ENCODE results near the gene TNFAIP2.

The TNFAIP2 gene

DNA sequence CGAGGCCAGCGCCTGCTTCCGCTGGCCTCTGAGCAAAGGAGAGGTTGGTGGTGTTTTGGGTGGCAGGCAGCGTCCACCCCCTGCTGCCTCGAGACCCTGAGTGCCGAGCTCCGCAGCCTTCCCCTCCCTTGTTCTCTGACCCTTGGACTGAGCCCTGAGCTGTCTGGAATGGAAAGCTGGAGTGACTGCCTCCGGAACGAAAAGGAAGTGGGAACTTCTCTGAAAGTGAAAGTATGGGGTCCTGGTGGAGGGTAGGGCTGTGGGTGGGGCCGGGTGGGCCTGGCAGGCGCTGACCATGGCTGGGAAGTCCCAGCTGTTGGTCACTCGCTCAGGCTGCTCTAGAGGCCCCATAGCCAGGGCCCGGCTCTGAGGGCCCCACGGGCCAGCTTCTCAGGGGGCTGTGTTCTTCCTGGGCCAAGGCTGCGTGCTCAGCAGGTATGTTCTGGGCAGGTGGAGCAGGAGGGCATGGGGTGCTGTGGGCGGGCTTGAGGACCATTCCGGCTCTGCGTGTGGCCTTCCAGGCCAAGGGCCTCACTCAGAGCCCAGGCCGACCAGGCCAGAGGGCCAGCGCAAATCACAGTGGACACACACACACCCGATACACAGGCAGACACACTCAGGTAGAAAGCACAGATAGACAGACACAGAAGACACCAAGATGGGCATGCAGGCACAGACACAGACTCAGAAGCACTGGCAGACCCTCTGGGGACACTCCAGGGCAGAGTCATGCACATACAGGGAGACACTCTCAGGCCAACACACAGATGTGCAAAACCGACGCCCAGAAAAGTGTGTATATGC, 28.7 kb upstream of the TNFAIP2 start, which contains the start of gene EXOC3L4:
TSS of gene EXOC3L4 (plus strand) at position 320 of the 804 bp plus-strand sequence. CDS start 5,495 bp downstream, outside the sequence.
- DNase-seq = no peak

DNA sequence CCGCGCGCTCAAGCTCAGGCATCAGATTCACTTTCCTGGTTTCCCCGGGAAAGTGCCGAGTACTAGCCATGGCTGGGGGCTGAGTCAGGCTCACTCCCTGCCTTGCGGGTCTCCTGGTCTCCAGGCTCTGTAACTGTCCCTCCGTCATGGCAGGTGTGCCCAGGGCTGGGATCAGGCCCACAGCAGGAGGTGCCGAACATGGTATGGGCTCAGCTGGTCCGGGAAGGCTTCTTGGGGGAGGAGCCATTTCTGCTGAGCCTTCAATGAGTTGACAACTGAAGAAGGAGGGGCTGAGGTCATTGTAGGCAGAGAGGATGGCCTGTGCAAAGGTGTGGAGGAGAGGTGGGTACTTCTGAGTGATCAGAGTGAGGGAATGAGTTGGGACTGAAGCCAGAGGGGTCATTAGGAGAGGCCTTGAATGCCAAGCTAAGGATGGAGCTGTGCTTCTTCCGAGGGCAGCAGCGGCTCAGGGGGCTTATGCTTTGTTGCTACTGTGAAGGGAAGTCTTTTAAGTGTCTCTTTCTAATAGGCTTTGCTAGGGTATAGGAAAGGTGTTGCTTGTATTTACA, 28.0 kb upstream of the TNFAIP2 start:
- no peak for DNase-seq

DNA sequence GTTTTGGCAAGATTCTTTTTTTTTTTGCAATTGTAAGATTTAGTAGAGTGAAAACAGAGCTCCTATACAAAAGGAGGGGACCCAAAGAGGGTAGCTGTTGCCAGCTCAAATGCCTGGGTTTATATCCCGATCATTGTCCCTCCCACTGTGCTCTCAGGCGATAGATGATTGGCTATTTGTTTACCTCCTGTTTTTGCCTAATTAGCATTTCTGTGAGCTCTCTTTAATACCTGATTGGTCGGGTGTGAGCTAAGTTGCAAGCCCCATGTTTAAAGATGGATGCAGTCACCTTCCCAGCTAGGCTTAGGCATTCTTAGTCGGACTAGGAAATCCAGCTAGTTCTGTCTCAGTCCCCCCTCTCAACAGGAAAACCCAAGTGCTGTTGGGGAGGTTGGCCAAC, 26.9 kb upstream of the TNFAIP2 start:
- no peak for DNase-seq

DNA sequence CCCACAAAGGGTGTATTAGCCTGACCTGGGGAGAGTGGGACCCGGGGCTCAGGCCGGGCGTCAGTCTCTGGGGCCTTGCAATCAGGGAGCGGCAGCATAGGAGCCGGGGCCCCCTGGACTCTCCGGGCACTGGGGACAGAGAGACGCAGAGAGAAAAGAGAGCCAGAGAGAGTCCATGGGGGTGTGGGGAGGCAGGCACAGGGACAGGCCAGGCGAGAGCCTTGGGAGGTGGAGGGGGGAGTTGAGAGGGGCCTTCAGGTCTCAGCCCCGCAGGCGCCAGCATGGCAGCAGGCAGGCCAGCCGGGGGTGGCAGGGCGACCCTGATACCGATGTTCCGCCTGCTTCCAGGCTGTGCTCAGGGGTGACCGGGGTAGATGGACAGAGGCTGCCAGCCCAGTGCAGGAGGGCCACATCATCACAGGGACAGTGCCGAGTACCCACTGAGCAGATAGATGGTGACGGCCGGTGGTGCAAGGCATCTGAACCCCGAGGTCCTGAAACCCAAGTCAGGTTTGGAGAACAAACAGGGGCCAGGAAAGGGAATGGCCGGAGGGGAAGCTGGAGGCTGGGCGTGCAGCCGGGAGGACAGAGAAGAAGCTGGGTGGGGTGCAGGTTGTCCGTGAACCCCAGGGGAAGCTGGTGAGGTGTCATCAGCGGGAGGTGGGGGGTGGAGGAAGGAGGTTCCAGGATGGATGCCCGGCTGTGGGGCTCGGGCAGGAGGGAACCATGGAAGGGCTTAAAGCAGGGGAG, 25.8 kb upstream of the TNFAIP2 start:
- no peak for DNase-seq

DNA sequence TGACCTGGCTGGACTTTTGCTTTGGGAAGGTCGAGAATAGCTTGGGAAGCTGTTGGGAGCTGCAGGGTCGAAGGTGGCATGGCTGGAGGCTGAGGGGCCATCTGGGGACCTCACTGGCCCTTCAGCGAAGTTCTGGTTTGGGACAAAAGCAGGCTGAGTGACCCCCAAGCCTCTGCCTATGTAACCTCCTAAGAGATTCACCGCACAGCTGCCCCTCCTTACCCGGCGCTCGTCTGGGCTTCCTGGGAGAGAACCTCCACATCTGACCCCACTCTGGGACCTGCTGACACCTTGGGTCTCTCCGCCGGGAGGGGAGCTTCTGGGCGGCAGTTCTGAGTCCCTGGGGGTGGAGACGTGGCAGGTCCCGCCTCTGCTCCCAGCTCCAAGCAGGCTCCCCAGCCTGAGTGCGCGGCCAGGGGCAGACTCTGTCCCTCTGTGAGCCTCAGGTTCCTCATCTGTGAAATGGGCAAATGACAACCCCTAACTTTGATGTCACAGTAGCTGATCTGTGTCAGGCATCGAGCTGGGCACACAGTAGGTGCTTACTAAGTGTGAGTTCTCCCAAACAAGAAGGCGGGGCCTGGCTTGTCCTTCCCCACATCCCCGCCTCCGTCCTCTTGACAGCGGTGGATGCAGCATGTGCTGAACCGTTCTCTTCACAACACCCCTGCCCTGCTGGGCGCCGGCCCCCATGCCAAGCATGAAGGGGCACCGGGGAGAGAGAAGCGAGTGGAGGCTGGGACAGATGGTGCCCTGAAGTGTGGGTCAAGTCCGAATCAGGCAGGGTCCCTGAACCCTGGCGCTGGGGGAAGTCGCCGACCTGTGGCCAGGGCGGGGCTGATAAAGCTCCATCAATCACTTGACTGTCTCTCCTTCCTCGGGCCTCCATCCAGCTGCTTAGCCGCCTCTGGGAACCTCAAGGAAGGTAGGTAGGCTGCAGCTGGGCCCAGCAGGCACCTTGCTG, 25.0 kb upstream of the TNFAIP2 start:
- DNase-seq = peak; percentile 41

DNA sequence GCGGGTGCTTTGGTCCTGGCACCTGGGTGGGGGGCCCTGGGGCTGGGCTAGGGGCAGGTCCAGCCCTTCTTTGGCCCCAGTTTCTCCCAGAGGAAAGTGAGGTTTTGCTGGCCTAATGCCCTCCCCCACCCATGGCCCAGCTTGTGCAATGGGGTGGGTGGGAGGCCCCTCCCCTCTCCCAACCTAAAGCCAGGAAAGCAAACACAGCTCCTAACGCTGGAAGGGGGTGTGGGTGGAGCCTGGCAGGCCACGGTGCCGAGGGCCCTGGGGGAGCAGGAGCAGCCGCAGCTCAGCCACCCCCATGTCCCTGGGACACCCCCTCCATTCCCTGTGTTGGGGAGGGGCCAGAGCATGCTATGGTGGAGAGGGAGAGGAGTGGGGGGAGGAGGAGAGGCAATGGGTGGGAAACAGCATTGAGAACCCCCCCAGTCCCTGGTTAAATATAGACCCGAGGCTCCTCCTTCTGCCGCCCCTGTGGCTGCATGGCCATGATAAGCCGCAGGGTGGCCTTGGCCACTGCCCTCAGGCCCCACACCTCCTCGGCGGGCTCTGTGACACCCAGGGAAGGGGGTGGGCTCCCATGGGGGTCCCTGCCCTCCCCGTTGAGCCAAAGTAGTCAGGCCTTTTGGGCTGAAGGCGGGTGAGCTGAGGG, 24.1 kb upstream of the TNFAIP2 start:
- DNase-seq = peak; percentile 85

DNA sequence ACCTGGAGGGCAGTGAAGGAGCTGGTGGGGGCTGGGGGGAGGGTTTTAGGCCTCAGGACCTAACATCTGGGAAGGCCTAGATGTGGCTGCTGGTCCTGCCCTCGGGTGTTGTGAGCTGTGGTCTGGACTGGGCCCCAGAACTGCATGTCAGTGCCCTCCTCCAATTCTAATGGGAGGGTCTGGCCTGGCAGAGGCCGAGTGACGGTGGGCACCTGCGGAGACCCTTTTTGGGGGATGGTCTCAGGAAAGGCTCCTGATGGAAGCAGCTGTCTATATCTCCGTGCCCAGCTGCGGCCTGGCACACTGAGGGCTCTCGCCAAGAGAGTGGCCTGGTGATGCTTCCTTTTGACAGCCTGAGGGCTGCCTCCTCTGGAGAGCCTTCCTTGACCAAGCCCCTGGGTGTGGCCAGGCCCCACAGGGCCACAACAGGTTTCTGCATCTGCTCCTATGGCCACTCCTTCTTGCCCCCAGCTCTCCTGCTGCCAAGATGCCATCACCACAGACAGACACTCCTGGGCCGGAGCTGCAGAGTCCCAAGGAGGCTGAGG, 23.5 kb upstream of the TNFAIP2 start:
- DNase-seq = peak; percentile 45

DNA sequence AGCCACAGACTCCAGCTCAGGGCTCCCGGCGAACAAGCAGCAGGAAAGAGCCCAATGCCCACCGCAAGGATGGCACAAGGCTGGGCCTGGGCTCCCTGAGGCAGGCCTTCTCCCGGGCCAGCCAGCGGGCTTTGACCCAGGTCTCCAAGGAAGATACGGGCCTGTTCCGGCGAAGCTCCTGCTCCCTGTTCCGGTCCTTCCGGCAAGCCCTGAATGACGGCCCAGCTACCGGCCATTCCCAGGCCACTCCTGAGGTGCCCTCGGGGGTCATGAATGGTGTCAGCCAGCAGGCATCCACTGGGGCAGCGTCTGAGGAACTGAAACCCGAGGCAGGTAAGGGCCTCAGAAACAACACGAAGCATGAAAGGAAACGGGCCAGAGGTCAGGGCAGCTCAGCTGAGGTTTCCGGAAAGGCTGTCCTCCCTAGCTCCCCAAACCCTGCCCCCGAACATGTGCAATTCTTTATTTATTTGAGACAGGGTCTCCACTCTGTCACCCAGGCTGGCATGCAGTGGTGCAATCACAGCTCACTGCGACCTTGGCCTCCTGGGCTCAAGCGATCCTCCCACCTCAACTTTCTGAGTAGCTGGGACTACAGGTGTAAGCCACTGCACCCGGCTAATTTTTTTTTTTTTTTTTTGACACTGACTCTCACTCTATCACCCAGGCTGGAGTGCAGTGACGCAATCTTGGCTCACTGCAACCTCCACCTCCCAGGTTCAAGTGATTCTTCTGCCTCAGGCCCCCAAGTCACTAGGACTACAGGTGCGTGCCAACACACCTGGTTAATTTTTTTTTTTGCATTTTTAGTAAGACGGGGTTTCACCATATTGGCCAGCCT, 22.8 kb upstream of the TNFAIP2 start:
- DNase-seq = no peak

DNA sequence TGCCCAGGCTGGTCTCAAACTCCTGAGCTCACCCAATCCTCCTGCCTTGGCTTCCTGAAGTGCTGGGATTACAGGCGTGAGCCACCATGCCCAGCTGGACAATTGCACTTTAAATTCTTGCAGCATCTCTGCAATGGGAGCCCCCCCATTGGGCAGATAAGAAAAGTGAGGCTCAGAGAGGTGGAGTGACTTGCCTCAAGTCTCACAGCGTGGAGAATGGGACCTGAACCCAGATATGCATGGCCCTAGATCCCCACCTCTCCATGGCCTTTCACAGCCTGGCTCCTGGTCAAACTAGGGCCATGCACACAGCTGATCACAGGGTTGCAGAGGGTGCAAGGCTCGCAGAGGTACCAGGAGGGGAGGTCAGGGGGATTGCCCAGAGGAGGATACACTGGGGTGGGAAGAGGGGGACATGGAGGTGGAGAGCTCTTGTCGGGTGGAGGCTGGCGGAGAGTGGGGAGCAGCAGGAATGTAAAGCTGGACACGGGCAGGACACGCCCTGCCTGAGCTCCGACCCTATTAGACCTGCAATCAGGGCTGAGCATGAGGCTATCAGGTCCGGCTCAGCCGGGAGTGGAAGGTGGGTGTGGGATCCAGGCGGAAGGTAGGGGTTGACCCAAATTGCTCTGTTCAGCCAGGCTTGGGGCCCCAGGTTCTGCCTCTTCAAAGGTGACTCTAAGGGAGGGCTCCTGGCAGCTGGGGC, 21.9 kb upstream of the TNFAIP2 start:
- no peak for DNase-seq

DNA sequence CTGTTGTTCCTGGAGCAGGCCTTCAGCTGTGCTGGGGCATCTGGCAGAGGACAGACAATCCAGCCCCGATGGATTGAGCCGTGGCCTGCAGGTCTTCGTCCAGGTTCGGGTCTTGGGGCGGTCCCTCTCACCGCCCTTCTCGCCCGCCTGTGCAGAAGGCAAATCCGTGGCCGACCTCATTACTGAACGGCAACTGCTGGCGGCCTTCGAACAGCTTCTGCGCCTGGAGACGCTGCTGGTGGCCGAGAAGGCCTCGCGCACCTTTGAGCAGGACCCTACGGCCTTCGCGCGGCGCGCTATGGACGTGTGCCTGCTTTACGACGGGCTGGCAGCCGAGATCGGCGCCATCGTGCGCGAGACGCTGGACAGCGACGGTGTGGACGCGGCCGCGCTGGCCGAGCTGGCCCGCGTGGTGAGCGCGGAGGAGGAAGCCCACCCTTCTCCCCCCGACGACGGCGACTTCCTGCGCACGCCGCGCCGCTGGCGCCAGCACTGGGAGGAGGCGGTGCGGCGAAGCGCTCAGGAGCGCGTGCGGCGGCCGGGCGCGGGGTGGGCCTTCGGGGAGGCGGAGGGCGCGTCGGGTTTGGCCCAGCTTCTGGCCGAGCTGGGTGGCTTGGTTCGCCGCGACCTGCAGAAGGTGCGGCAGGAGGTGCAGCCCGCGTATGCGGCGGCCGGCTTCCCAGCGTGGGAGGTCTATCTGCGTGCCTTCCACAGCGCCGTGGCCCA, 21.1 kb upstream of the TNFAIP2 start:
- no peak for DNase-seq

DNA sequence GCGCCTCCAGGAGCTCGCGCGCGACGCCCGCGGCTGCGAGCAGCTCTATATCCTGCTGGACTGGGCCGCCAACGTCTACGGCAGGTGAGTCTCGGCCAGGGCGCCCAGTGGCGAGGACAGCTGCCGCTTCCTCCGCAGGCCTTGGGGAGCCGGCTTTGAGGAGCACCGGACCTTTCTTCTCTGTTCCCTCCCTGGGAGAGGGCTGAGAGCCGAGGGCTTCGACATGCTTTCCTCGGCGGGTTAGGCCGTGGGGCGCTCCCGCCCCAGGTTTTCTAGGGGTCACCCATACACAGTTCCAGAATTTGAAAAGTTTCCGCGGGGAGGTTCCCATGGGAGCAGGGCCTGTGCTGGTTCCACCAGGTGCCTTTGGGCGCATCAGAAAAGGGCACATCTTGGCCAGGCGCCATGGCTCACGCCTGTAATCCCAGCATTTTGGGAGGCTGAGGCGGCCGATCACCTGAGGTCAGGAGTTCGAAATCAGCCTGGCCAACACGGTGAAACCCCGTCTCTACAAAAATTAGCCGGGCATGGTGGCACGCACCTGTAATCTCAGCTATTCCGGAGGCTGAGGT, 20.5 kb upstream of the TNFAIP2 start:
- no peak for DNase-seq

DNA sequence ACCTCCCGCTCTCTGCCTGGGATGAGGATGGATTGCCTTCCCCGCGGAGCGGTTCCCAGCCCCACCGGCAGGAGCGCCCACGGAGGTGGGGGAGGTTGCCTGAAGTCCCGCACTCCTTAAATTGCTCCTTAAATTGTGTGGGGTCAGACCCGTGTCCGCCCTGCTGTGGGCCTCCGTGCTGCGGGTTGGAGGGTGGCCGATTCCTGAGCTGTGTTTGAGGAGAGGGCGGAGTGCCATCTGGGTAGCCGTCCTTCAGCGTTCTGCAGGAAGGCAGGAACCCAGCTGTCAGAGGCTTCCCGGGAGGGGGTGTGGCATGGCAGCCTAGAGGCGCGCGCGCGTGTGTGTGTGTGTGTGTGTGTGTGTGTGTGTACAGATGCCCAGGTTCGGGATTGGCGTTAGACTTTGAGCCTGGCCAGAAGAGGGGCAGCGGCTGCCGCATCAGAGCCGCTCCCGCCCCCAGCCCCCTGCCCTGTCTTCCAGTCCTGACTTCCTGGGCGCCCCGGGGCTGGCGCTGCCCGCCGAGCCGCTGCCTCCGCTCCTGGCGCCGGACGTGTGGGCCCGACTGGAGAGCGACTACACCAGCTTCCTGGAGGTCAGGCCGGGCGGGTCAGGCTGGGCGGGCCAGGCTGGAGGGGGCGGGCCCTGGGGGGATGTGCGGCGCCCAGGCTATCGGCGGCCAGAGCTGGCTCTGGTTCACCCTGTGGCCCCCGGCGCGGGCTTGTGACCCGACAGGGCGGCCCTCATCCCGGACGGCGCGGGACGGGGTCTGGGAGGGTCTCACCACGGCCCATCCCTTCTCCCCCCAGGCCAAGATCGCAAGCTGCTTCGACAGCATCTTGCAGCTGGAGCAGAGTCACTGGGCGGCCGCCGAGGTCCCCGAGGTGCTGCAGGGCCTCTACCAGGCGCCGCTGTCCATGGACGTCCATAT, 19.5 kb upstream of the TNFAIP2 start:
- DNase-seq = peak; percentile 70

DNA sequence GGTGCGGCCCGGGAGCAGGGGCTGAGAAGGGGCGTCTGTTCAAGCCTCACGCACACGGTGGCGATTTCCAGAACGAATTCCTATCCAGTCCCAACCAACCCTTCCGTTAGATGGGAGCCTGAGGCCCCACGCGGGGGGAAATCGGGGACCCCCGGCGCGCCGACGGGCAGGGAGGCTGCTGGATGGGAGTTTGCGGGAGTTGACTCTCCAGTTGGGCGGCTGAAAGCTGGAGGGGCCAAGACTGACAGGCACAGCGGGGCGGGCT, 18.9 kb upstream of the TNFAIP2 start:
- no peak for DNase-seq

DNA sequence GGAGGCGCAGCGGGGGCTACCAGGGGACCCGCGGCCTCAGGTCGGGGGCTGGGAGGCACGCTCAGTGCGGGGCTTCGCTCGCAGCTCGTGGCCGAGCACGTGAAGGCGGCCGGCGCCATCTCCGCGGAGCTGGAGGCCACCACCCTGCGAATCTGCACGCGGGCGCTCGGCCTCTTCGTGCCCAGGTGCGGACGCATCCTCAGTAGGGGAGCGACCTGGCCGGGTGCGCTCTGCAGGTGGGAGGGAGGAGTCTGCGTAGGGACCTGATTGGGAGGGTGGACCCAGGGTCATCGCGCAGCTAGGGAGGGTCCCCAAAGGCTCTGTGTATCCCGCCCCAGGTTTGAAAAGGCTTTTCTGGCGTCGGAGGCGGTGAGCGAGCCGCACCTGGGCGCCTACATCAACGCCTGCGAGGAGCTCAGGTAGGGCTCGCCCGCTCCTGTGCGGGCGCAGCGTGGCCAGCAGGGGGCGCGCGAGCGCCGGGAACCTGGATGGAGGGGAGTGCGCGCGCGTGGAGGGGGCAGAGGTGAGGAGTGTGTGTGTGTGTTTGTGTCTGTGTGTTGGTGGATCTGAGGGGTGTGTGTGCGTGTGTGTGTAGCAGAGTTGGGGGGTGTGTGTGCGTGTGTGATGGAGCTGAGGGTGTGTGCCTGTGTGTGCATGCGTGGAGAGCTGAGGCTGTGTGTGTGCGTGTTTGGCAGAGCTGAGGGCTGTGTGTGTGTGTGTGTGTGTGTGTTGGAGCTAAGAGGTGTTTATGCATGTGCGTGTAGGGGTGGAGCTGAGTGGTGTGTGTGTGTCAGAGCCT, 18.4 kb upstream of the TNFAIP2 start:
- DNase-seq = peak; percentile 59

DNA sequence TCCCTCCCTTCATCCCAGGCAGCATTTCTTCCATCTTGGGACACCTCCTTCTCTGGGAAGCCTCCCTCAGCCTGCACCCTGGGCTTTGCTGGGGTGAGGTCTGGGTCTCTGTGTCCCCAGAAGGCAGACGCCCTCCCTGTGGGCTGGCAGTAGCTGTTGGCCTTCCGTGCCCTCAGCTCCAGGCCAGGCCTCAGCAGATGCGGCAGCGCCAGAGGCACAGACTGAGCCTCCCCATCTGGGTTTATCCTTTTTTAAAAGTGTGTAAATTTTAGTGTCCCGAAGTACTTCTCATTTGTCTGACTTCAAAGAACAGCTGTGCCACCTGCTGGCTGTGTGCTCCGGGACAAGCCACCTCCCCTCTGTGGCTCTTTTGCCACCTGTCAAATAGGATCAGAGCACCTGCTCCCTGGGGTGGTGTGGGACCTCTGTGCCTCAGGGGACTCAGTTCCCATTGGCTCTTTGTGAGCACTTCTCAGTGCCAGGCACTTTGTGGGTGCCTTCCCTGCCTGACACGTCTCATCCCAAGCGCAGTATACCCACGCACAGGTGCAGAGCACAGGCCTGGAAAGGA, 17.6 kb upstream of the TNFAIP2 start:
- peak; percentile 50 for DNase-seq

DNA sequence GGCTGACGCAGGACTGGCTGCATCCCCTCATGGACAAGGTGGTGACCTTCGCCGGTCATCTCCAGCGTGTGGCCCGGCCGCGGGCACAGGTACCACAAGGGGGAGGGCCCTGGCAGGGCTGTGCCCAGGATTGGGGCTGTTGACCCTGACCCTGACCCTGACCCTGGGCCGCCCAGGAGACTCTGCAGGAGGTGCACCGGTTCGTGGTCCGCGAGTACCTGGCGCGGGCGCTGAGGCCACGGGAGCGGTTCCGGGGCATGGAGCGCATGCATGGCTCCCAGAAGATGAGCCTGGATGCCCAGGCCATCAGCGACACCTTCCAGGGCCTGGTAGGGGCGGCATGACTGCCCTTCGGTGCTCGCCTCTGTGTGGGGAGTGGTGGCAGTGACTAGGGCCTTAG, 15.8 kb upstream of the TNFAIP2 start:
- no peak for DNase-seq

Data from hematopoietic multipotent progenitor cell treated with erythropoietin and hydrocortisone succinate and interleukin-3 and kit ligand, for 4 days (in vitro differentiated cells).